IMR-90 (cell line): Measurements from ENCODE around the gene C22orf31. TPM values are rescaled to one million over a fixed set of nuclear protein-coding genes. Genes with fewer than 3 reads are reported as not detected.

ENCODE experiments used
- ATAC-seq: fragments of 200-7000 bp; cut with Tn5 transposase; 2 replicates; pipeline ENCODE4 v1.9.1; 2020; ENCODE audit warnings: low read depth, mild to moderate bottlenecking, moderate library complexity
- BruUV-seq: library from RNA; stranded (reverse); fragments of 400-500 nt; replicated peaks from 2 replicates; lab custom pipeline; 2021; lab: Mats Ljungman, UMichigan
- CTCF ChIA-PET: fragments of 300-600 bp; formaldehyde crosslinking; extraction: SDS; loops from one replicate; lab custom pipeline; 2021; ENCODE audit warnings: antibody characterized with exemption; lab: Yijun Ruan, JAX
- POLR2A ChIA-PET: fragments of 300-600 bp; sonication (Branson Sonifier 250); formaldehyde crosslinking; loops from one replicate; lab custom pipeline; 2022; ENCODE audit warnings: antibody characterized with exemption; ENCODE audit not compliant: unreplicated experiment; lab: Charles Lee
- DNase-seq: peaks from one replicate; pipeline ENCODE4 v3.0.0; 2013
- H2AFZ ChIP-seq: replicated peaks from 2 replicates; pipeline ENCODE3; 2013; ENCODE audit warnings: low read length, mild to moderate bottlenecking; ENCODE audit not compliant: poor library complexity
- H2AK5ac ChIP-seq: 2 replicates; pipeline ENCODE4 v1.6.1; 2013; ENCODE audit warnings: low read depth, low read length, inconsistent platforms
- H2AK9ac ChIP-seq: replicated peaks from 2 replicates; pipeline ENCODE3; 2013; ENCODE audit warnings: mild to moderate bottlenecking, low read depth, low read length, moderate library complexity; ENCODE audit not compliant: poor library complexity
- H2BK120ac ChIP-seq: 2 replicates; pipeline ENCODE4 v1.6.1; 2013; ENCODE audit warnings: low read depth, low read length, inconsistent platforms
- H2BK15ac ChIP-seq: 3 replicates; pipeline ENCODE4 v1.6.1; 2013; ENCODE audit warnings: low read depth, low read length, inconsistent platforms
- H2BK20ac ChIP-seq: 2 replicates; pipeline ENCODE4 v1.6.1; 2013; ENCODE audit warnings: low read depth, mild to moderate bottlenecking, inconsistent platforms, low read length, moderate library complexity
- H2BK5ac ChIP-seq: 2 replicates; pipeline ENCODE4 v1.6.1; 2013; ENCODE audit warnings: mild to moderate bottlenecking, low read depth, low read length, inconsistent platforms; ENCODE audit not compliant: poor library complexity, severe bottlenecking
- H3K14ac ChIP-seq: replicated peaks from 2 replicates; pipeline ENCODE4 v1.6.1; 2013; ENCODE audit warnings: low read depth, low read length, inconsistent platforms
- H3K18ac ChIP-seq: 2 replicates; pipeline ENCODE4 v1.6.1; 2013; ENCODE audit warnings: low read depth, low read length, control low read depth
- H3K23ac ChIP-seq: 2 replicates; pipeline ENCODE4 v1.6.1; 2013; ENCODE audit warnings: low read depth, low read length, inconsistent platforms
- H3K27ac ChIP-seq: 2 replicates; pipeline ENCODE4 v1.5.1; 2013; ENCODE audit warnings: mild to moderate bottlenecking, control low read depth, low read length; ENCODE audit not compliant: insufficient read depth
- H3K27me3 ChIP-seq: 2 replicates; pipeline ENCODE4 v1.6.1; 2013; ENCODE audit warnings: low read length; ENCODE audit not compliant: control insufficient read depth, insufficient read depth
- H3K36me3 ChIP-seq: 2 replicates; pipeline ENCODE4 v1.6.1; 2013; ENCODE audit warnings: low read length, mixed read lengths; ENCODE audit not compliant: control insufficient read depth, insufficient read depth
- H3K4ac ChIP-seq: 2 replicates; pipeline ENCODE4 v1.6.1; 2013; ENCODE audit warnings: low read depth, low read length, inconsistent platforms
- H3K4me1 ChIP-seq: 2 replicates; pipeline ENCODE4 v1.6.1; 2013; ENCODE audit warnings: low read length, mixed read lengths; ENCODE audit not compliant: control insufficient read depth, insufficient read depth
- H3K4me2 ChIP-seq: 2 replicates; pipeline ENCODE4 v1.6.1; 2013; ENCODE audit warnings: low read depth, mild to moderate bottlenecking, control low read depth, low read length, moderate library complexity
- H3K4me3 ChIP-seq: 2 replicates; pipeline ENCODE4 v1.5.1; 2013; ENCODE audit warnings: low read depth, mild to moderate bottlenecking, control low read depth, low read length, moderate library complexity; ENCODE audit not compliant: insufficient read depth
- H3K56ac ChIP-seq: 2 replicates; pipeline ENCODE4 v1.6.1; 2013; ENCODE audit warnings: low read length, inconsistent platforms; ENCODE audit not compliant: insufficient read depth; ENCODE audit errors: extremely low read depth
- H3K79me1 ChIP-seq, 2 experiments: 2 replicates each; pipeline ENCODE4 v1.6.1; 2013; ENCODE audit warnings: low read length in 2 of 2, inconsistent platforms in 1 of 2, low read depth in 1 of 2
- H3K9ac ChIP-seq: 2 replicates; pipeline ENCODE4 v1.6.1; 2013; ENCODE audit warnings: low read depth, low read length, control low read depth
- H3K9me1 ChIP-seq: 2 replicates; pipeline ENCODE4 v1.6.1; 2013; ENCODE audit warnings: low read length, inconsistent platforms; ENCODE audit not compliant: insufficient read depth
- H3K9me3 ChIP-seq: 2 replicates; pipeline ENCODE4 v1.6.1; 2013; ENCODE audit warnings: low read length; ENCODE audit not compliant: control insufficient read depth, insufficient read depth
- H4K20me1 ChIP-seq: 2 replicates; pipeline ENCODE4 v1.6.1; 2013; ENCODE audit warnings: low read length, inconsistent platforms; ENCODE audit not compliant: insufficient read depth
- H4K5ac ChIP-seq: 2 replicates; pipeline ENCODE4 v1.6.1; 2013; ENCODE audit warnings: mild to moderate bottlenecking, low read depth, low read length, control low read depth
- H4K8ac ChIP-seq, 2 experiments: 2 replicates each; pipeline ENCODE4 v1.6.1; 2013; ENCODE audit warnings: low read depth in 2 of 2, low read length in 2 of 2, control low read depth in 1 of 2, inconsistent platforms in 1 of 2
- H4K91ac ChIP-seq: 2 replicates; pipeline ENCODE4 v1.6.1; 2013; ENCODE audit warnings: low read depth, low read length, inconsistent platforms; ENCODE audit not compliant: insufficient read depth
- BHLHE40 ChIP-seq: fragments of 150-350 bp; IDR thresholded peaks from 2 replicates; pipeline ENCODE4 v1.6.1; 2016; ENCODE audit warnings: mild to moderate bottlenecking, low read depth, low read length
- CEBPB ChIP-seq: IDR thresholded peaks from 2 replicates; pipeline ENCODE4 v1.6.1; 2012; ENCODE audit warnings: low read depth, low read length, improper control_type of control experiment
- CHD1 ChIP-seq: IDR thresholded peaks from 2 replicates; pipeline ENCODE4 v1.6.1; 2012; ENCODE audit warnings: low read depth, low read length, improper control_type of control experiment
- FOS ChIP-seq: fragments of 150-350 bp; IDR thresholded peaks from 2 replicates; pipeline ENCODE4 v1.6.1; 2016; ENCODE audit warnings: low read depth, low read length
- MAFK ChIP-seq: IDR thresholded peaks from 2 replicates; pipeline ENCODE4 v1.6.1; 2012; ENCODE audit warnings: low read depth, low read length, improper control_type of control experiment
- MAZ ChIP-seq: IDR thresholded peaks from 2 replicates; pipeline ENCODE4 v1.6.1; 2012; ENCODE audit warnings: low read depth, mild to moderate bottlenecking, low read length, improper control_type of control experiment, moderate library complexity, borderline replicate concordance
- MXI1 ChIP-seq: IDR thresholded peaks from 2 replicates; pipeline ENCODE4 v1.6.1; 2012; ENCODE audit warnings: low read depth, mild to moderate bottlenecking, low read length, moderate library complexity, borderline replicate concordance
- NFE2L2 ChIP-seq: fragments of 150-350 bp; IDR thresholded peaks from 2 replicates; pipeline ENCODE4 v1.6.1; 2016; ENCODE audit warnings: low read depth, mild to moderate bottlenecking, low read length
- POLR2A ChIP-seq: IDR thresholded peaks from 2 replicates; pipeline ENCODE4 v1.6.1; 2012; ENCODE audit warnings: mild to moderate bottlenecking, low read depth, low read length
- RAD21 ChIP-seq: IDR thresholded peaks from 2 replicates; pipeline ENCODE4 v1.6.1; 2012; ENCODE audit warnings: low read length, improper control_type of control experiment
- RCOR1 ChIP-seq: IDR thresholded peaks from 2 replicates; pipeline ENCODE4 v1.6.1; 2012; ENCODE audit warnings: mild to moderate bottlenecking, low read length, improper control_type of control experiment; ENCODE audit not compliant: insufficient replicate concordance
- RFX5 ChIP-seq: IDR thresholded peaks from 2 replicates; pipeline ENCODE4 v1.8.0; 2012; ENCODE audit warnings: low read depth, mild to moderate bottlenecking, low read length, moderate library complexity
- SMC3 ChIP-seq: fragments of 150-350 bp; IDR thresholded peaks from 2 replicates; pipeline ENCODE4 v1.6.1; 2016; ENCODE audit warnings: low read depth, mild to moderate bottlenecking, antibody characterized with exemption, low read length, moderate library complexity
- WGBS, 2 experiments: methylation state at CpG; one replicate each; pipeline versions ENCODE4 v1.1.5 to v1.1.7; 2013; ENCODE audit warnings: missing lambda C conversion rate in 2 of 2; ENCODE audit not compliant: insufficient read length in 1 of 2; ENCODE audit errors: extremely low coverage in 2 of 2; 5-methylcytosine and 5-hydroxymethylcytosine counted together
- dilution Hi-C: fragments of 300-500 bp; cut with HindIII; formaldehyde crosslinking; loops from one replicate; pipeline ENCODE4 v1.14.3; 2018; ENCODE audit warnings: low sequenced_read_pairs; ENCODE audit not compliant: unreplicated experiment
- in situ Hi-C: fragments of 300-500 bp; cut with MboI; formaldehyde crosslinking; loops from 3 replicates; pipeline ENCODE4 v1.14.3; 2019; ENCODE audit warnings: low sequenced_read_pairs, inconsistent platforms, mixed read lengths
- intact Hi-C: fragments of 100-400 bp; cut with micrococcal nuclease; formaldehyde crosslinking; loops from 2 replicates; pipeline ENCODE4 v1.10.0; 2022
- polyA plus RNA-seq, 3 experiments: library from polyadenylated mRNA; depleted of rRNA; stranded (reverse); fragments of >200 nt; gene quantifications; 2 replicates each; pipeline ENCODE4 v1.2.3, GENCODE V29; 2012; ENCODE audit warnings: low replicate concordance in 1 of 3
- total RNA-seq: library from RNA; depleted of rRNA; stranded (reverse); fragments of >200 nt; gene quantifications from 2 replicates; pipeline ENCODE4 v1.2.3, GENCODE V29; 2012
- TF ChIP-seq, protein P1 (sequence below): conservative IDR thresholded peaks from 2 replicates; pipeline ENCODE4 v1.5.1; 2012; ENCODE audit warnings: mild to moderate bottlenecking, low read depth, low read length, improper control_type of control experiment
- TF ChIP-seq, protein P2 (sequence below): fragments of 150-350 bp; IDR thresholded peaks from 2 replicates; pipeline ENCODE4 v1.6.1; 2016; ENCODE audit warnings: low read depth, mild to moderate bottlenecking, low read length, moderate library complexity, borderline replicate concordance

The C22orf31 gene
- total and polyA plus RNA-seq, 2 of the 4 experiments (the other 2 are of a cell fraction), result not detected

DNA sequence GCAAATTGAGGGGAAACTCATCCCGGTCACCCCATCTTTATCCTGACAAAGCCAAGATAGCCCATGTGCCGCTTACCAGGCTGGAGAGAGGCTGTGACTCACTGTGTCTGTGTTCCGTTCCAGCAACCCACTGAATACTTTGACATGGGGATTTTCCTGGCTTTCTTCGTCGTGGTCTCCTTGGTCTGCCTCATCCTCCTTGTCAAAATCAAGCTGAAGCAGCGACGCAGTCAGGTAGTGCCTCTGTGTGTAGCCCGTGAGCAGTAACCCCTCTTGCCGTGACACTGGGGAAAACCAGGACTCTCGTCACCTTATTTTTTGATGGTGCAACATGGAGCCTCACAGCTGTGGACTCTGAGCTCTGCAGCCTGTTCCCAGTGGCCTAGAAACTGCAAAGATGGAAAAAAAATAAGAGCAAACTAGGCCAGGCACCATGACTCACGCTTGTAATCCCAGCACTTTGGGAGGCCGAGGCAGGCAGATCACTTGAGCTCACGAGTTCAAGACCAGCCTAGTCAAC is 16.9 kb downstream of the C22orf31 start:
- peak overlapping the region in 1 of 2 experiments; percentile 57; a peak in 2 of 4 replicates for H4K8ac ChIP-seq
- H3K9ac ChIP-seq, result no peak overlapping the region
- H2BK120ac ChIP-seq, result peak overlapping the region; percentile 47
- H3K4me3 ChIP-seq, result no peak overlapping the region
- ATAC-seq (peak; percentile 77), DNase-seq (peak; percentile 87)
- no peaks in the 10 kb centered on the region for H3K27me3 ChIP-seq
- H3K4ac ChIP-seq, result peak overlapping the region; percentile 67
- peak overlapping the region; percentile 60; the same call in 1 of the 2 replicates for H3K4me2 ChIP-seq
- ChIA-PET CTCF (interaction anchor here (0.6 to 1.1 kb wide), 3 partner anchors 10 to 311 kb away, joined by 3 to 4 read pairs (median 3); no protein-coding TSS in a partner anchor), POLR2A (no interaction called here)
- no peak overlapping the region for H3K56ac ChIP-seq
- H2BK15ac ChIP-seq, result peak overlapping the region; percentile 19; the same call in 1 of the 3 replicates
- H3K27ac ChIP-seq, result peak overlapping the region; percentile 67
- peaks cover 12% of the 10 kb centered on the region for H3K4me1 ChIP-seq
- no TSS peak for BruUV-seq
- H4K5ac ChIP-seq, result peak overlapping the region; percentile 23; the same call in 1 of the 2 replicates
- peak overlapping the region; percentile 2; the same call in 1 of the 2 replicates for H4K91ac ChIP-seq
- 47% methylated on average over 9 of the region's 13 CpGs; no CpG with 5 or more reads in 1 of the 2 experiments for WGBS, 2 experiments
- H3K9me1 ChIP-seq, result peaks cover 23% of the 10 kb centered on the region
- peaks cover 0 to 5% of the 10 kb centered on the region in 2 experiments; a peak in 2 of 4 replicates for H3K79me1 ChIP-seq
- peaks cover 13% of the 10 kb centered on the region for H3K36me3 ChIP-seq
- intact Hi-C loops (loop anchor here (1.0 kb wide), 2 partner anchors 110 to 201 kb away; no protein-coding TSS in a partner anchor), in situ Hi-C loops (loop anchor here (10.0 kb wide), 1 partner anchor 200 kb away; no protein-coding TSS in a partner anchor), dilution Hi-C loops (no loop called here)
- no peaks in the 10 kb centered on the region for H3K9me3 ChIP-seq
- peak overlapping the region; percentile 66 for H2AK9ac ChIP-seq
- H2BK20ac ChIP-seq, result peak overlapping the region; percentile 41
- no peak overlapping the region for H3K23ac ChIP-seq
- H4K20me1 ChIP-seq, result peaks cover 16% of the 10 kb centered on the region
- peak overlapping the region; percentile 67 for H3K18ac ChIP-seq
- H3K14ac ChIP-seq, result peak overlapping the region; percentile 57; the same call in 1 of the 2 replicates
- H2AFZ ChIP-seq, result peak overlapping the region; percentile 69
- H2BK5ac ChIP-seq, result peak overlapping the region; percentile 89
- peak overlapping the region; percentile 83 for H2AK5ac ChIP-seq
- peak; percentile 61; the same call in 1 of the 2 replicates for TF ChIP-seq MXI1
- TF ChIP-seq, protein P1, sequence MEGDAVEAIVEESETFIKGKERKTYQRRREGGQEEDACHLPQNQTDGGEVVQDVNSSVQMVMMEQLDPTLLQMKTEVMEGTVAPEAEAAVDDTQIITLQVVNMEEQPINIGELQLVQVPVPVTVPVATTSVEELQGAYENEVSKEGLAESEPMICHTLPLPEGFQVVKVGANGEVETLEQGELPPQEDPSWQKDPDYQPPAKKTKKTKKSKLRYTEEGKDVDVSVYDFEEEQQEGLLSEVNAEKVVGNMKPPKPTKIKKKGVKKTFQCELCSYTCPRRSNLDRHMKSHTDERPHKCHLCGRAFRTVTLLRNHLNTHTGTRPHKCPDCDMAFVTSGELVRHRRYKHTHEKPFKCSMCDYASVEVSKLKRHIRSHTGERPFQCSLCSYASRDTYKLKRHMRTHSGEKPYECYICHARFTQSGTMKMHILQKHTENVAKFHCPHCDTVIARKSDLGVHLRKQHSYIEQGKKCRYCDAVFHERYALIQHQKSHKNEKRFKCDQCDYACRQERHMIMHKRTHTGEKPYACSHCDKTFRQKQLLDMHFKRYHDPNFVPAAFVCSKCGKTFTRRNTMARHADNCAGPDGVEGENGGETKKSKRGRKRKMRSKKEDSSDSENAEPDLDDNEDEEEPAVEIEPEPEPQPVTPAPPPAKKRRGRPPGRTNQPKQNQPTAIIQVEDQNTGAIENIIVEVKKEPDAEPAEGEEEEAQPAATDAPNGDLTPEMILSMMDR, result no peak
- TF ChIP-seq SMC3, result no peak
- TF ChIP-seq FOS, result peak; percentile 40
- TF ChIP-seq BHLHE40, result no peak
- no peak for TF ChIP-seq CEBPB
- no peak for TF ChIP-seq CHD1
- TF ChIP-seq NFE2L2, result no peak
- TF ChIP-seq MAFK, result no peak
- no peak for TF ChIP-seq POLR2A
- TF ChIP-seq RAD21, result 0 out of 2 replicates have a peak, but pooled peaks have one; percentile 3
- TF ChIP-seq, protein P2, sequence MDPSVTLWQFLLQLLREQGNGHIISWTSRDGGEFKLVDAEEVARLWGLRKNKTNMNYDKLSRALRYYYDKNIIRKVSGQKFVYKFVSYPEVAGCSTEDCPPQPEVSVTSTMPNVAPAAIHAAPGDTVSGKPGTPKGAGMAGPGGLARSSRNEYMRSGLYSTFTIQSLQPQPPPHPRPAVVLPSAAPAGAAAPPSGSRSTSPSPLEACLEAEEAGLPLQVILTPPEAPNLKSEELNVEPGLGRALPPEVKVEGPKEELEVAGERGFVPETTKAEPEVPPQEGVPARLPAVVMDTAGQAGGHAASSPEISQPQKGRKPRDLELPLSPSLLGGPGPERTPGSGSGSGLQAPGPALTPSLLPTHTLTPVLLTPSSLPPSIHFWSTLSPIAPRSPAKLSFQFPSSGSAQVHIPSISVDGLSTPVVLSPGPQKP, result no peak
- TF ChIP-seq MAZ, result no peak
- no peak for TF ChIP-seq RCOR1
- TF ChIP-seq RFX5, result no peak
